Sigmoid colon (tissue), 7 donors: ENCODE data around the gene ACOD1. TPM values are rescaled to one million over a fixed set of nuclear protein-coding genes. Genes with fewer than 3 reads are reported as not detected.

Source experiments
- DNase-seq: peaks from one replicate; pipeline ENCODE4 v3.0.0-alpha.2; 2019
- H3K27ac ChIP-seq, 4 donors: fragments of 200-600 bp; sonication (generic); one replicate each; pipeline ENCODE4 v1.5.1; 2016 to 2019; ENCODE audit warnings: mild to moderate bottlenecking in 1 of 4
- H3K27me3 ChIP-seq, 3 donors: fragments of 200-600 bp; sonication (generic); one replicate each; pipeline ENCODE4 v1.5.1; 2019; ENCODE audit warnings: mild to moderate bottlenecking in 1 of 3
- H3K36me3 ChIP-seq, 4 donors: fragments of 200-600 bp; sonication (generic); one replicate each; pipeline ENCODE4 v1.5.1; 2016 to 2019
- H3K4me1 ChIP-seq, 4 donors: fragments of 200-600 bp; sonication (generic); one replicate each; pipeline ENCODE4 v1.5.1; 2017 to 2019
- H3K4me3 ChIP-seq, 4 donors: fragments of 200-600 bp; sonication (generic); one replicate each; pipeline ENCODE4 v1.5.1; 2017 to 2019; ENCODE audit warnings: mild to moderate bottlenecking in 2 of 4, moderate library complexity in 1 of 4
- H3K9me3 ChIP-seq, 4 donors: fragments of 200-600 bp in 3 of 4; sonication (generic) in 3 of 4; one replicate each; pipeline versions ENCODE4 v1.5.1 to v1.6.1; 2013 to 2019
- CTCF ChIP-seq, 4 experiments: fragments of 450-650 bp in 3 of 4; fragments of 200-600 bp in 1 of 4; IDR thresholded peaks; one replicate each; pipeline ENCODE4 v1.5.1; 2016 to 2019; ENCODE audit warnings: antibody characterized with exemption in 4 of 4, mild to moderate bottlenecking in 3 of 4, moderate library complexity in 2 of 4
- EP300 ChIP-seq, 4 donors: sonication (generic); formaldehyde crosslinking; IDR thresholded peaks; one replicate each; pipeline ENCODE4 v1.6.1; 2017; ENCODE audit warnings: antibody characterized with exemption in 4 of 4
- POLR2A ChIP-seq, 2 donors: fragments of 450-650 bp; IDR thresholded peaks; one replicate each; pipeline ENCODE4 v1.6.1; 2016; ENCODE audit warnings: antibody characterized with exemption in 2 of 2, mild to moderate bottlenecking in 2 of 2, moderate library complexity in 2 of 2
- POLR2AphosphoS5 ChIP-seq, 4 donors: sonication (generic); formaldehyde crosslinking; IDR thresholded peaks; one replicate each; pipeline ENCODE4 v1.6.1; 2017; ENCODE audit warnings: antibody characterized with exemption in 4 of 4
- whole genome bisulfite sequencing, 2 donors: extraction: QIAGEN DNeasy Blood & Tissue Kit; methylation state at CpG; one replicate each; pipeline ENCODE4 v1.1.7; 2013; 5-methylcytosine and 5-hydroxymethylcytosine counted together
- intact Hi-C: fragments of 100-400 bp; cut with DNase I; formaldehyde crosslinking; loops from one replicate; pipeline ENCODE4 v1.15.1; 2023
- polyA plus RNA-seq, 3 donors: library from polyadenylated mRNA; stranded (reverse); fragments of 200-250 nt; gene quantifications; one replicate each; pipeline ENCODE4 v1.2.3, GENCODE V29; 2013
- total RNA-seq, 4 donors: library from RNA; depleted of rRNA; stranded (reverse); fragments of >200 nt; gene quantifications; one replicate each; pipeline ENCODE4 v1.1.0, GENCODE V29; 2016
- donor health status: healthy with polysubstance abuse.
- donor health status: Bipolar disorder and iron deficiency.
- donor health status: healthy.

Gene ACOD1
- total and polyA plus RNA-seq, 7 donors, result 0.10 TPM; not detected in 6

- WGBS, 2 donors, result 60 to 61% methylated on average over 4 of the region's 4 CpGs
- peaks cover 0 to 59% (median 10%) of the 10 kb centered on the region in 4 donors for H3K36me3 ChIP-seq
- H3K27me3 ChIP-seq, result no peaks in the 10 kb centered on the region
- H3K4me3 ChIP-seq, result no peak overlapping the region
- intact Hi-C loops, result no loop called here
- H3K9me3 ChIP-seq, result no peaks in the 10 kb centered on the region
- H3K4me1 ChIP-seq, result peaks cover 0 to 56% (median 31%) of the 10 kb centered on the region in 4 donors
- no peak for TF ChIP-seq EP300 (IDR thresholded peaks at IDR 0.05)
- TF ChIP-seq CTCF (IDR thresholded peaks at IDR 0.05), result no peak
- TF ChIP-seq POLR2A (IDR thresholded peaks at IDR 0.05), result no peak
- TF ChIP-seq POLR2AphosphoS5 (IDR thresholded peaks at IDR 0.05), result no peak
- peak overlapping the region in 3 of 4 donors; percentile 20 to 46 (median 33) for H3K27ac ChIP-seq
- DNase-seq, result no peak
These were observed 53.8 kb downstream of the ACOD1 start for GRCh38 chr13:77001963-77002587.

- H3K27ac ChIP-seq, result peak overlapping the region in 3 of 4 donors; percentile 20 to 46 (median 33)
- WGBS, 2 donors, result 67 to 71% methylated on average over 7 of the region's 7 CpGs
- no peak overlapping the region for H3K4me3 ChIP-seq
- peaks cover 0 to 56% (median 31%) of the 10 kb centered on the region in 4 donors for H3K4me1 ChIP-seq
- TF ChIP-seq POLR2A (IDR thresholded peaks at IDR 0.05) (no peak), EP300 (IDR thresholded peaks at IDR 0.05) (no peak), CTCF (IDR thresholded peaks at IDR 0.05) (peak in 3 of 4 experiments; percentile 36 to 50 (median 48)), POLR2AphosphoS5 (IDR thresholded peaks at IDR 0.05) (no peak)
- intact Hi-C loops, result no loop called here
- no peaks in the 10 kb centered on the region for H3K27me3 ChIP-seq
- peaks cover 0 to 60% (median 11%) of the 10 kb centered on the region in 4 donors for H3K36me3 ChIP-seq
- no peak for DNase-seq
- H3K9me3 ChIP-seq, result no peaks in the 10 kb centered on the region
These were observed 54.4 kb downstream of the ACOD1 start for GRCh38 chr13:77002590-77003190.

Other genes with a start within 250 kb of the ACOD1 start
- 100 to 1,000 TPM in 2 of 4 donors, 10 to 100 TPM in 2; 77.3 to 129 (median 97.5) TPM for gene KCTD12, start 62.1 kb upstream of the ACOD1 start, total RNA-seq
- 10 to 100 TPM; 14.8 to 22.6 (median 19.8) TPM for gene KCTD12, start 62.1 kb upstream of the ACOD1 start, polyA plus RNA-seq
- gene CLN5, start 43.6 kb downstream of the ACOD1 start, total RNA-seq, result 10 to 100 TPM; 14.0 to 29.3 (median 27.0) TPM
- gene CLN5, start 43.6 kb downstream of the ACOD1 start, polyA plus RNA-seq, result 10 to 100 TPM in 1 of 3 donors, 1 to 10 TPM in 2; 7.8 to 11.9 (median 9.2) TPM
- 10 to 100 TPM; 60.0 to 96.0 (median 86.0) TPM for gene FBXL3, start 78.6 kb downstream of the ACOD1 start, total RNA-seq
- 10 to 100 TPM; 21.5 to 43.0 (median 31.8) TPM for gene FBXL3, start 78.6 kb downstream of the ACOD1 start, polyA plus RNA-seq